ENCODE data around the gene MAP3K6.

The MAP3K6 gene

GRCh38 chr1:27351541-27352107, 15.1 kb downstream of the MAP3K6 start:
- DNase-seq, result no peak

GRCh38 chr1:27350663-27351540, 15.9 kb downstream of the MAP3K6 start:
- DNase-seq, result no peak

GRCh38 chr1:27349784-27350662, 16.7 kb downstream of the MAP3K6 start:
- DNase-seq, result no peak

GRCh38 chr1:27348861-27349783, 17.6 kb downstream of the MAP3K6 start:
- no peak for DNase-seq

- no peak for DNase-seq
Observed at GRCh38 chr1:27346991-27347624, 19.7 kb downstream of the MAP3K6 start.

- no peak for DNase-seq
Observed at GRCh38 chr1:27346357-27346756, 20.4 kb downstream of the MAP3K6 start.

GRCh38 chr1:27345272-27345671, 21.5 kb downstream of the MAP3K6 start:
- DNase-seq, result no peak

- no peak for DNase-seq
Observed at GRCh38 chr1:27343639-27344025, 23.1 kb downstream of the MAP3K6 start.

GRCh38 chr1:27342778-27343638, 23.8 kb downstream of the MAP3K6 start:
- peak; percentile 71 for DNase-seq

GRCh38 chr1:27342391-27342777, 24.4 kb downstream of the MAP3K6 start:
- peak; percentile 39 for DNase-seq

GRCh38 chr1:27341525-27342252, 25.1 kb downstream of the MAP3K6 start, which contains the start of gene SYTL1:
SYTL1 (plus strand) TSS chr1:27342022; CDS start chr1:27345335, 3,313 bp downstream.
- peak; percentile 54 for DNase-seq

GRCh38 chr1:27339213-27339612, 27.5 kb downstream of the MAP3K6 start:
- no peak for DNase-seq

GRCh38 chr1:27338751-27339150, 28.0 kb downstream of the MAP3K6 start:
- DNase-seq, result no peak

GRCh38 chr1:27336756-27337155, 30.0 kb downstream of the MAP3K6 start:
- no peak for DNase-seq

- no peak for DNase-seq
Observed at GRCh38 chr1:27335506-27336422, 31.0 kb downstream of the MAP3K6 start.

GRCh38 chr1:27333717-27334279, 33.0 kb downstream of the MAP3K6 start:
- DNase-seq, result no peak

GRCh38 chr1:27332536-27333281, 34.1 kb downstream of the MAP3K6 start:
- DNase-seq, result peak; percentile 61

- no peak for DNase-seq
Observed at GRCh38 chr1:27331922-27332321, 34.8 kb downstream of the MAP3K6 start.
